GM23248 (cell line): ENCODE measurements around the gene HAS3.

Source experiments
- EZH2 ChIP-seq: fragments of 200-600 bp; sonication (generic); IDR thresholded peaks from 2 replicates; pipeline ENCODE4 v1.6.1; 2018; ENCODE audit warnings: antibody characterized with exemption, mild to moderate bottlenecking; ENCODE audit not compliant: insufficient read depth, poor library complexity, severe bottlenecking
- EZH2phosphoT487 ChIP-seq: fragments of 200-600 bp; sonication (generic); IDR thresholded peaks from 2 replicates; pipeline ENCODE4 v1.6.1; 2018; ENCODE audit warnings: antibody characterized with exemption, moderate library complexity, mild to moderate bottlenecking, low read depth; ENCODE audit not compliant: insufficient read depth

GRCh38 chr16:69157196-69157595 lies 51.7 kb downstream of the HAS3 start:
- no peak for TF ChIP-seq EZH2
- TF ChIP-seq EZH2phosphoT487 = no peak
